Astrocyte of the hippocampus (primary cell): ENCODE measurements around the gene SCRN1.
"Not testable (repeated sequence)": the region's sequence is repeated elsewhere in the genome, so short reads cannot be mapped to it uniquely, and the experiment has no call there.

ENCODE experiments used
- DNase-seq: peaks from one replicate; pipeline ENCODE4 v3.0.0; 2011; ENCODE audit warnings: low read depth, low spot score

Gene SCRN1

DNA sequence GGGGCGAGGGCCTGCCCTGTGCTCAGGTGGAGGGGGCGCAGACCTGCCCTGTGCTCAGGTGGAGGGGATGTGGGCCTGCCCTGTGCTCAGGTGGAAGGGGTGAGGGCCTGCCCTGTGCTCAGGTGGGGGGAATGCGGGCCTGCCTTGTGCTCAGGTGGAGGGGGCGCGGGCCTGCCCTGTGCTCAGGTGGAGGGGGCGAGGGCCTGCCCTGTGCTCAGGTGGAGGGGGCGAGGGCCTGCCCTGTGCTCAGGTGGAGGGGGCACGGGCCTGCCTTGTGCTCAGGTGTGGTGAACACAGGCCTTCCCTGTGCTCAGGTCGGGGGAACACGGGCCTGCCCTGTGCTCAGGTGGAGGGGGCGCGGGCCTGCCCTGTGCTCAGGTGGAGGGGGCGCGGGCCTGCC lies 98.8 kb downstream of the SCRN1 start:
- DNase-seq = not testable (repeated sequence)

DNA sequence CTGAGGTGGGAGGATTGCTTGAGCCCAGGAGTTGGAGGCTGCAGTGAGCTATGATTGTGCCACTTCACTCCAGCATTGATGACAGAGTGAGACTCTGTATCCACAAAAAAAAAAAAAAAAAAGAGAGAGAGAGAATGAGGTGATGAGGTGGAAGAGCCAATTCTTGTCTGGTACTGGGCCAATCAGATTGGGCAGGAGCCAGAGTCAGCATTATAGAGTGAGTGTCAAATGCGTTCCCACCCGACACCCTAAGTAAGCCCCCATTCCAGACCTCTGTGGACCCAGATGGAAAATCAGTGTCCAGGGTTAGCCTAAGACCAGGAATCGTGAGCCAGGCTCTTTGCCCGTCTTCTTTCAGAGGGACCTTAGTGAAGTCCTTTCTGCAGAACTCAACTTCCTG lies 99.3 kb downstream of the SCRN1 start:
- no peak for DNase-seq

DNA sequence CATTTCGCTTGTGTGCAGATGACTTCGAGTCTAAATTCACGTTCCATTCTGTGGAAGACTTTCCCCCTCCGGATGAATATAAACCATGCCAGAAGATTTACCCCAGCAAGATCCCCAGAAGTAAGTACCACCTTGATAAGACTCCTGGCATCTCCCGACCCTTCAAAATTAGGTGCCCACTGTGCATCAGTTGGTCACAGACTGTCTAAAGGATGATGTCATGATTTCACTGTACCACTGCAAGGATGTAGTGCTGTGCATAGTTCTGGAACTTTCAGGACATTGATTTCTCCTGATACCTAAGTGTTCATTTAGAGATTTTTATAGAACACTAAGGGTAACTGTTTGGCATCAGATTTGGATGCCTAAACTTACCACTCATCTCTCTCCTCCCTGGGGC lies 100.3 kb downstream of the SCRN1 start:
- DNase-seq = no peak

DNA sequence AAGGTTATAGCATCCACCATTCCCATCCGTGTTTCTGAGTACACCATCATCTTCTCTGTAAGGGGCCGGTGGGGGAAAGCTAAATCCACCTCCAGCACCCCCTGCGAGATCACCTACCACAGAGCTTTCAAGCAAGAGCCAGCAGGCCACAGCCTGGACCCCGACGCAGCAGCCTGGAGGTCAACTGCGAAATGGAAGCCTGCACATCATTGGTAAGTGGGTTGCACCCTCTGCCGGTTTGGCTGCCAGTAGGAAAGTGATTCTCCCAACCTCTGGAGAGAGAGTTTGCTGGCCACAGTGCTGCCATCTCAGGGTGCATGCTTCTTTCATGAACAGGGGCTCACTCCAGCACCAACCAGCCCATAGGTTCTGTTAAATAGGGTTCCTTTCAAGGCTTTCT lies 101.6 kb downstream of the SCRN1 start:
- DNase-seq = no peak

DNA sequence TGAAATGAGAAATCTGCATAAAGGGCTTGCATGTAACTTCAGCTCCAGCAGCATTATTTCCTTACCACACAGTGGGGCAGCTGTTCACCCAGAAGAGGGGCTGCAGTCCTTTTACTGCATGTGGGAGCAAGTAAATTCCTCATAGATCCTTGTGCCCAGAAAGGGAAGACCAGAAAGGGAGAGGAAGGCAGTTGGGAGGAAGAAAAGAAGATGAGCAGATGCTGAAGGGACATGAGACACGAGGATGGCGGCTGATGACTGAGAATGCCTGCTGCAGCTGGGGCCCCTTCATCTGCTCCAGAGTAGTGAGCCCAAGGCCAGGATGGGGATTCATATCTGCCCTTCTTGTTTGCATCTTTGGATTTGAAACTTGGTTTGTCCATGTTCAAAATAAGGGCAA lies 102.8 kb downstream of the SCRN1 start:
- no peak for DNase-seq

DNA sequence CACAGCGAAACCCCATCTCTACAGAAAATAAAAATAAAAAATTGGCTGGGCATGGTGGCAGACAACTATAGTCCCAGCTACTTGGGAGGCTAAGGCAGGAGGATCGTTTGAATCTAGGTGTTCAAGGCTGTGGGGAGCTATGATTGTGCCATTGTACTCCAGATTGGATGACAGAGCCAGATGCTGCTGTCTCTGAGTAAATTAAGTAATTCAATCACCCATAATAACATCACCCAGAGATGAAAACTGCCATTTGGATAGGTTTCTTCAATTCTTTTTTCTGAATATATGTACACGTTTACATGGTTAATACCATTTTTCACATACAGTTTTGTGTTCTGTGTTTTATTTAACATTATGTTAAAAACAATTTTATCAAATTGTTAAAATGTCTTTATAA lies 104.0 kb downstream of the SCRN1 start:
- no peak for DNase-seq

DNA sequence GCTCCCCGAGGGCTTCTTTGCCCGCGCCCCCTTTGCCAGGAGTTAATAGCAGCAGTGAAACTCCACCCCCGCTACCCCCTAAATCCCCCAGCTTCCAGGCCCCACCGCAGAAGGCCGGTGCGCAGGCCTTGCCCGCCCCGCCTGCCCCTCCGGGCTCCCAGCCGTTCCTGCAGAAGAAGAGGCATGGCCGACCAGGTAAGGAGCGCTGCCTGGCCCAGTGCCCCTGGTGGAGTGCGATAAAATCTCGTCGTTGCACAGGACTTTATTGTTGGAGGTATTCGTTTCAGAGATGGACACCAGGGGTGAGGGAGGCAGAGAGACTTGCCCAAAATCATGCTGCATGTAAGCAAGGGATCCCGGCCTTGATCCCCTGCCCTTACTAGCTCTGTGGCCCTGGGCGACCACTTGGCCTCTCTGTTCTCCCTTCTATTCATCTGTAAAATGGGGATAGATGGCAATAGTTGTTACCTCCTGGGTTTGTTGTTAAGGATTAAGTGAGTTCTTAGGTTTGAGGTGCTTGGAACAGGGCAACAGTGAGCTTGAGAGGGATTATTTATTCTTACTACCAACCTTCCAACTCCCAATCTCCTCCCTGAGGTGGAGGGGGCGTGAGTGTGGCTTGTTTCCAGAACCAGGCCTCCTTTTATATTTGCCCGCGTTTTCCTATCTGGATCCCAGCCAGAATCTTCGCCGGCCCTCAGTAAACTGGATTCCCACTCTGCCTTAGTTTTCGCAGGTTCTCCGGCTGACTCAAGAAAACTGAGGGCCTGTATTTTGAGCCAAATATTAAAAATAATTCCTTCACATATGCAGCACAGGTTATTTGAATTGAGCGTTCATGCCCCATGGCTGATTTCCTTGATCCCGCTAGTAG lies 105.0 kb downstream of the SCRN1 start:
- no peak for DNase-seq

DNA sequence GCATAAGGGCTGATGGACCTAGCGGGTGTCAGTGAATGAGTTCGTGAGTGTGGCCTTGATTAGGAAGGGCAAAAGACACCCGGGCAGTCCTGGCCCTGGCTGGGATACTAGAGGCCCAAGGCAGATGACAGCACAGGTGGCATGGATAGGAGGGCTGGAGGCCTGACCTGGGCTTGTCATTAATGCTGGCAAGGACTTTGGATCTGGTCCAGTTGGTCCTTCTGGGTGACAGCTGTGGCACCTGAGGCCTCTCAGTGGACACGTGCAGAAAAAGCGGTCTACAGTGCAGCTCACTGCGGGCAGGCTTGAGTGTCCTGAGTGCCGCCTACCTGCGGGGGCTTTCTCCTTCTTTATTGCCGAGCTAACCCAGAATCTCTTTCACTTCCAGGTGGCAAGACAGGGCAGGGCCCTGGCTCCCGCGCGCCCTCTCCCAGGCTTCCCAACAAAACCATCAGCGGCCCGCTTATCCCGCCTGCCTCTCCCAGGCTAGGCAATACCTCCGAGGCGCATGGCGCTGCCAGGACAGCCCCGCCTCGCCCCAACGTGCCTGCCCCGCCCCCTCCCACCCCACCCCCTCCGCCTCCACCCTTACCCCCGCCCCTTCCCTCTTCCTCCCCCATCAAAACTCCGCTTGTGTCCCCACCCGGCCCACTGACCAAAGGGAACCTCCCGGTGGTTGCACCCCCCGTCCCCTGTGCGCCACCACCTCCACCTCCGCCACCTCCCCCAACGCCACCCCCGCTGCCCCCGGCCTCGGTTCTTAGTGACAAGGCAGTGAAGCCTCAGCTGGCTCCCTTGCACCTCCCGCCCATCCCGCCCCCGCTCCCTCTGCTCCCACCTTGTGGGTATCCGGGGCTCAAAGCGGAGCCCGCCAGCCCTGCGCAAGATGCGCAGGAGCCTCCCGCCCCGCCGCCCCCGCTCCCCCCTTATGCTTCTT lies 105.9 kb downstream of the SCRN1 start:
- no peak for DNase-seq

DNA sequence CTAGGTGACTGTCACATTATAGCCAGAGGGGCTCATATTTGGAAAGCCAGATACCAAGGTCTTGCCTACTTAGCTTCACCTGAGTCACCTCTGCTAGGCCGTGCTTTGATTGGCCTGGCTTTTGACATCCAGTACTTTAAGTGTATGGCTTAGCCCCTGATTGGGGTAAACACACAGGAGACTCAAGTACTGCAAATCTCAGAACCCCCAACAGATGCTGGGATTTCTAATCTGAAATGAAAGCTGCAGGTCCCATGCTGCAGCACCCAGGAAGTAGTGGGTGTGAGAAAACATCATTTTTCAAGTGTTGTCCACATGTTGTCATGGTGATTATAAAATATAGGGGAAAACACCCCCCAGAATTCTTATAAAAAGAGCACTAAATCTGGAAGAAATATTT lies 107.1 kb downstream of the SCRN1 start:
- DNase-seq = no peak

DNA sequence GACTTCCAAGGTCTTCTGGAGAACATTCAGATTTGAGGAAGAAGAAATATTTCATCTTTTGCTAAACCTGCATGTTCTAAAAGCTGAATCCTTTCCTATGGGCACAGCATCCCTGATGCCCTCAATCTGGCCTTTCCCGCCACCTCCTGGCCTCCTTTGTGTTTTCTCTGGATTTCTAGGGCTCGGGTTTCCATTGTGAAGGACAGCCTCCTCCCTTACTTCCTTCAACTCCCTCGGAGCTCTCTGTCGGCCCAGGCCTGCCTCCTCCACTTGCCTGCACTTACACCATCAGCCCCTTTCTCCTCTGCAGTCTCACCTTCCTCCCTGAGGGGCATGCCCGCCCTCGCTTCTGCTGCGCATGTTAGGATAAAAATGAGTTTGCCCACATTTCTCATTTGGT lies 107.9 kb downstream of the SCRN1 start:
- DNase-seq = no peak

DNA sequence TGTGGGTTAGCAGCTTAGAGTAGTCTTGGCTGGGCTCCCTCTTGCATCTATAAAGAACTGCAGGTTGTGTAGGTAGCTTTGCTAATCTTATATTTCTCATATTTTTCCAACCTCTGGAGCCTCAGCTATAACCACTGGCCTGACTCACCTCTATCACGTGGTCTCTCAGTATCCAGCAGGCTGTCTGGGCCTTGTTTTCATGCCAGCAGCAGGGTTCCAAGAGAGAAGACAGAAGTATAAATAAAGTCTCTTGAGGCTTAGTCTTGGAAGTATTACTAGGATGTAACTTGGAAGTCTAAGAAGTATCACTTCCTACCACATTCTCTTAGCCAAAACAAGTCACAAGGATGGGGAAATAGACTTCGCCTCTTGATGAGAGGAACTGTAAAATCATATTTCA lies 110.0 kb downstream of the SCRN1 start:
- peak; percentile 32 for DNase-seq

DNA sequence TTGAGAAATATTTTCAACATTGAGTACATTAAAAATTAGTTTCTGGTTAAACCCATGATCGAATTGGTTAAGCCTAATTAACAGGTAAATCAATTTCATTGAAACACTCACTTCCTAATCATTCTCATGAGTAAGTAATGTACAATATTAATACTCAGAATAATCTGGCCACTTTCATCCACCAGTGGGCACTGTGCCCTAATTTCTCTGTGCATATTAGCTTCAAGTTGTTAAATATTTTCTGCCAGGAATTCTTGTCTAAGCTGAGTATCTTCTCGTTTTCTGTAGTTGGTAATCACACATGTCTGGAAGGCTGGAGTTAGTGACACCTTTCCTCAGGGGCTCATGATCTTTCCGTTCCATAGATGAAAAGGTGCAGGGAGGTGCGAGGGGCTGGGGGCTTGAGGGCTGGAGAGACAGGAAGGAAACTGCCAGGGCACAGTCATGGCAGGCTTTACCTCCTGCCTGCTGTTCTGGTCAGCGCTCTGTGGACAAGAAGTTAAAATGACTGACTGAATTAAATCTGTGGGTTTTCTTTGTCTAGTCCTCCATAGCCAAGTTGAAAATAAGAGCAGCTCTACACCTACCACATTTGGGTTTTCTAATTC lies 111.4 kb downstream of the SCRN1 start:
- peak; percentile 41 for DNase-seq

DNA sequence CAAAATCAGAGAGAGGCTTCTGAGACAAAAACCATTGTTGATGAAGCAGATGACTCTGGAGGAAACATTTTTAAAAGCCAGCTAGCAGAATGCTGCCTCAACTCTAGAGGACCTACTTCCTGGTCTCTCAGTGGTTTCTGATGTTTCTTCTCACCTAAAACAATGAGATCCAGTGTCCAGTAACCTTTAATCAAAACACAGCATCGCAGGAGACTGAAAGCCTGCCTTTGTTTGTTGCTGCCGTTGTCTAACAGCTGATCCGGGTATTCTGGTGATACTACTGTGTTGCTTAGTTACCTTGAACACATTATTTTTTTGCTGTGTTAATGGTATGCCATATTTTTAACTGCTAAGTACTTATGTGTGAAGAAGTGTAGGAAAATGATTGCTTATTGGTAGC lies 112.4 kb downstream of the SCRN1 start:
- DNase-seq = peak; percentile 24

DNA sequence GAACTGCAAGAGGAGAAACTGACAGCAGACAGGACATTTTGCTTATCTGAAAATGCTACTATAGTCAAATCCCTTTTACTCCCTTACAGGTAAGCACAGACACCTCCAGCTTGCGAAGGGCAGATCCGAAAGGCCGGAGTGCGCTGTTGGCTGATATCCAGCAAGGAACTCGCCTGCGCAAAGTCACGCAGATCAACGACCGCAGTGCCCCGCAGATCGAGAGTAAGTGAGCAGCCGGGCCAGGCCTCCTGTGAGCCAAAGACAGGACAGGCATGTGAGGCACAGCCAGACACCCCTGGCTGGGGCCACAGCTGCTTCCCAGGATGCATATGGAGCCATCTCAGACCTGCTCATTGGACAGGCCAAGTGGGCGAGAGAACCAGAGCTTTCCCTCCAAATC lies 113.9 kb downstream of the SCRN1 start:
- DNase-seq = no peak

DNA sequence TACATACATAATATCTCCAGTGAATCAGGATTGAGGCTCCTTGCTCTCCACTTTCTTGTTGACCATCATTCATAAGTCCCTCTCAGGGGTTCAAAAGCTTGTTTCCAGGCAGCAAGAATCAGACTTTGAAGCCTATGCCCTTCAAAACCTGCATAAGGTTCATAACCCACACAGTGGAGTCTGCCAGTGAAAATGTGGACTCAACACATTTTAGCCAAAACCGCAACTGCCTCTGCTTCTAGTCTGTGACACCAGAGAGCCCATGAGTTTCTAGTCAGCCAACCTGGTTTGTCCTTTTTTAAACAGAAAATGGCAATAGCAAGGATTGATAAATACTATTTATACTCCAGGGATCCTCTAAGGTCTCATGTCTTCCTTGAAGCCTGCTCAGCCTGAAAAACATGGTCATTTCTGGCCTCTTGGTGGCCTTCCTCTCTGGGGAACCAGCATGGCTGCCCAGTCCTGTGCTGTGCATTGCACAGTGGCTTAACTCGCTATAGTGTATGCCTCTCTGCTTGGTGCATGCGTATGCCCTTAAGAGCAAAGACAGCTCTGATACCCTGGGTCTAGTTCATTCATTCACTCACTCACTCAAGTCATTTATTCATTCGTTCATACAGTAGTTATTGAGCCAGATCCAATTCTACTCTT lies 115.8 kb downstream of the SCRN1 start:
- no peak for DNase-seq

DNA sequence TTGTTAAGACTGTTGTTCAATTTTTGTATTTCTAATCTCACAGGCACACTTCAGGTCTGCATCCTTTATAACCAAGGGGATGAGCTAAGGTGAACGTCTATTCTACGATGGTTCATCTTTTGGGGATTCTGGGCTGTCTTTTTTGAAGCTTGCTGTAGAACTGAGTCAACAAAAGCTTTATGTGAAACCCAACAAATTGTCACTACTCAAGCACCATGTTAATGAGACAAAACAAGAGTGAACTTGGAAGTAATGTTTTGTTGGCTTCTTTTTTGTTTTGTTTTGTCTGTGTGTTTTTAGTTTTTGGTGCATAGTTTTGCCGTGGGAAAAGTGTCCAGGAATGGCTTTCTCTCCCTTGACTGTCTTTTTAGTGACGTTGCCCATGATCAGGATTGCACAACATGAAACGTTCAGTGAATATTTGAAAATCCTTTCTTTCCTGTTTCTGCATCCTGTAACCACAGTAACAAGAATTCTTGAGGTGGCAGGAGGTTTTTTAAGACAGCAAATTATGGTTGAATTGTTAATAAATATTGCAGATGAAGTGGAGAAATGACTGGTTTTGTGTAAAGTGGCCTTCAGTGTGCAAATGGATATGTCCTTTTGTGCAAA lies 117.7 kb downstream of the SCRN1 start:
- DNase-seq = peak; percentile 62
